T-helper 1 cell treated with Interleukin-12 subunit alpha and Interleukin-12 subunit beta and Interleukin-4 antibody, amounts not matched to agents 30 μg/mL and 1 μg/mL, for 36 hours (primary cell): ENCODE measurements around the gene ZNF79.
"Not testable (repeated sequence)": the region's sequence is repeated elsewhere in the genome, so short reads cannot be mapped to it uniquely, and the experiment has no call there.

ENCODE experiments used
- H3K27ac Mint-ChIP-seq: one replicate; pipeline ENCODE4 v1.8.0; 2021; ENCODE audit warnings: mild to moderate bottlenecking, mixed read lengths
- H3K27me3 Mint-ChIP-seq: one replicate; pipeline ENCODE4 v1.8.0; 2021; ENCODE audit warnings: low read depth, mixed read lengths
- H3K36me3 Mint-ChIP-seq: one replicate; pipeline ENCODE4 v1.8.0; 2021; ENCODE audit warnings: low read depth, mixed read lengths
- H3K4me1 Mint-ChIP-seq: one replicate; pipeline ENCODE4 v1.8.0; 2021; ENCODE audit warnings: low read depth, mixed read lengths
- H3K4me3 Mint-ChIP-seq: one replicate; pipeline ENCODE4 v1.8.0; 2021; ENCODE audit warnings: mild to moderate bottlenecking, moderate library complexity, mixed read lengths
- H3K9me3 Mint-ChIP-seq: one replicate; pipeline ENCODE4 v1.8.0; 2021; ENCODE audit warnings: mixed read lengths

Gene ZNF79

GRCh38 chr9:127450830-127451607 is 26.8 kb downstream of the ZNF79 start, which contains the start of the genes LRSAM1 and RPL12:
Gene LRSAM1 (plus strand): TSS chr9:127451510. CDS start chr9:127454528, 3,018 bp downstream.
Gene RPL12 (minus strand): TSS chr9:127451406. CDS start chr9:127451317, 89 bp downstream.
- Mint-ChIP-seq H3K36me3 (peaks cover 55% of the 10 kb centered on the region), H3K4me3 (peak within 1 kb of the TSS; percentile 92), H3K27ac (peak within 1 kb of the TSS; percentile 97), H3K27me3 (no peaks in the 10 kb centered on the region), H3K4me1 (peaks cover 50% of the 10 kb centered on the region), H3K9me3 (no peaks in the 10 kb centered on the region)

GRCh38 chr9:127451608-127451857 is 27.4 kb downstream of the ZNF79 start:
- no peaks in the 10 kb centered on the region for H3K27me3 Mint-ChIP-seq
- H3K4me3 Mint-ChIP-seq, result peak overlapping the region; percentile 92
- H3K9me3 Mint-ChIP-seq, result no peaks in the 10 kb centered on the region
- H3K27ac Mint-ChIP-seq, result peak overlapping the region; percentile 97
- H3K4me1 Mint-ChIP-seq, result peaks cover 47% of the 10 kb centered on the region
- peaks cover 49% of the 10 kb centered on the region for H3K36me3 Mint-ChIP-seq

- Mint-ChIP-seq H3K4me3 (peak overlapping the region; percentile 92), H3K27ac (peak overlapping the region; percentile 97), H3K27me3 (no peaks in the 10 kb centered on the region), H3K36me3 (peaks cover 45% of the 10 kb centered on the region), H3K9me3 (no peaks in the 10 kb centered on the region), H3K4me1 (peaks cover 47% of the 10 kb centered on the region)
These were observed 27.9 kb downstream of the ZNF79 start for GRCh38 chr9:127451858-127452656.

- Mint-ChIP-seq H3K36me3 (peaks cover 45% of the 10 kb centered on the region), H3K27ac (no peak overlapping the region), H3K4me1 (peaks cover 43% of the 10 kb centered on the region), H3K4me3 (peak overlapping the region; percentile 58), H3K27me3 (no peaks in the 10 kb centered on the region), H3K9me3 (no peaks in the 10 kb centered on the region)
These were observed 28.5 kb downstream of the ZNF79 start for GRCh38 chr9:127452691-127453090.

- Mint-ChIP-seq H3K4me3 (no peak overlapping the region), H3K9me3 (no peaks in the 10 kb centered on the region), H3K4me1 (peaks cover 17% of the 10 kb centered on the region), H3K36me3 (peaks cover 21% of the 10 kb centered on the region), H3K27ac (no peak overlapping the region), H3K27me3 (no peaks in the 10 kb centered on the region)
These were observed 31.3 kb downstream of the ZNF79 start for GRCh38 chr9:127455324-127455992.

- Mint-ChIP-seq H3K27ac (no peak overlapping the region), H3K9me3 (no peaks in the 10 kb centered on the region), H3K27me3 (no peaks in the 10 kb centered on the region), H3K36me3 (peaks cover 19% of the 10 kb centered on the region), H3K4me1 (peaks cover 11% of the 10 kb centered on the region), H3K4me3 (no peak overlapping the region)
These were observed 33.2 kb downstream of the ZNF79 start for GRCh38 chr9:127457191-127457878.

GRCh38 chr9:127458921-127459320 is 34.7 kb downstream of the ZNF79 start:
- H3K27me3 Mint-ChIP-seq, result no peaks in the 10 kb centered on the region
- H3K4me1 Mint-ChIP-seq, result peaks cover 6% of the 10 kb centered on the region
- no peak overlapping the region for H3K4me3 Mint-ChIP-seq
- H3K27ac Mint-ChIP-seq, result no peak overlapping the region
- H3K36me3 Mint-ChIP-seq, result peaks cover 21% of the 10 kb centered on the region
- H3K9me3 Mint-ChIP-seq, result no peaks in the 10 kb centered on the region

GRCh38 chr9:127463382-127463781 is 39.2 kb downstream of the ZNF79 start:
- H3K4me1 Mint-ChIP-seq, result no peaks in the 10 kb centered on the region
- no peak overlapping the region for H3K27ac Mint-ChIP-seq
- no peak overlapping the region for H3K4me3 Mint-ChIP-seq
- peaks cover 23% of the 10 kb centered on the region for H3K36me3 Mint-ChIP-seq
- H3K27me3 Mint-ChIP-seq, result no peaks in the 10 kb centered on the region
- no peaks in the 10 kb centered on the region for H3K9me3 Mint-ChIP-seq

GRCh38 chr9:127463911-127464310 is 39.7 kb downstream of the ZNF79 start:
- peaks cover 25% of the 10 kb centered on the region for H3K36me3 Mint-ChIP-seq
- H3K9me3 Mint-ChIP-seq, result no peaks in the 10 kb centered on the region
- H3K27ac Mint-ChIP-seq, result no peak overlapping the region

GRCh38 chr9:127466407-127466917 is 42.3 kb downstream of the ZNF79 start:
- H3K27me3 Mint-ChIP-seq, H3K27ac Mint-ChIP-seq, H3K4me3 Mint-ChIP-seq, H3K4me1 Mint-ChIP-seq, H3K9me3 Mint-ChIP-seq: not testable (repeated sequence)
- peaks cover 25% of the 10 kb centered on the region for H3K36me3 Mint-ChIP-seq

More at GRCh38 chr9:127463911-127464310, 39.7 kb downstream of the ZNF79 start:
- H3K27me3 Mint-ChIP-seq, result no peaks in the 10 kb centered on the region
- no peaks in the 10 kb centered on the region for H3K4me1 Mint-ChIP-seq
- no peak overlapping the region for H3K4me3 Mint-ChIP-seq

GRCh38 chr9:127467621-127468020 is 43.4 kb downstream of the ZNF79 start:
- no peaks in the 10 kb centered on the region for H3K4me1 Mint-ChIP-seq
- H3K27ac Mint-ChIP-seq, result no peak overlapping the region
- no peaks in the 10 kb centered on the region for H3K9me3 Mint-ChIP-seq
- peaks cover 21% of the 10 kb centered on the region for H3K36me3 Mint-ChIP-seq
- H3K4me3 Mint-ChIP-seq, result no peak overlapping the region
- no peaks in the 10 kb centered on the region for H3K27me3 Mint-ChIP-seq

- no peaks in the 10 kb centered on the region for H3K9me3 Mint-ChIP-seq
- no peak overlapping the region for H3K27ac Mint-ChIP-seq
- H3K4me1 Mint-ChIP-seq, result no peaks in the 10 kb centered on the region
- peaks cover 24% of the 10 kb centered on the region for H3K36me3 Mint-ChIP-seq
- H3K27me3 Mint-ChIP-seq, result no peaks in the 10 kb centered on the region
- no peak overlapping the region for H3K4me3 Mint-ChIP-seq
These were observed 46.5 kb downstream of the ZNF79 start for GRCh38 chr9:127470662-127471061.

GRCh38 chr9:127473501-127473900 is 49.3 kb downstream of the ZNF79 start:
- Mint-ChIP-seq H3K4me3 (no peak overlapping the region), H3K4me1 (no peaks in the 10 kb centered on the region), H3K9me3 (no peaks in the 10 kb centered on the region), H3K27ac (no peak overlapping the region), H3K36me3 (peaks cover 16% of the 10 kb centered on the region), H3K27me3 (no peaks in the 10 kb centered on the region)

GRCh38 chr9:127473932-127474331 is 49.8 kb downstream of the ZNF79 start:
- Mint-ChIP-seq H3K27ac (no peak overlapping the region), H3K4me3 (no peak overlapping the region), H3K27me3 (no peaks in the 10 kb centered on the region), H3K36me3 (peaks cover 19% of the 10 kb centered on the region), H3K4me1 (no peaks in the 10 kb centered on the region), H3K9me3 (no peaks in the 10 kb centered on the region)
